ENCODE results near the gene ERCC1. TPM values are rescaled to one million over a fixed set of nuclear protein-coding genes. Genes with fewer than 3 reads are reported as not detected.
A peak's percentile ranks its signal among the peaks of the same experiment; 100 is the strongest.

ERCC1 gene
- total RNA-seq, 1 donor from 2014 or later: 123 TPM

DNA sequence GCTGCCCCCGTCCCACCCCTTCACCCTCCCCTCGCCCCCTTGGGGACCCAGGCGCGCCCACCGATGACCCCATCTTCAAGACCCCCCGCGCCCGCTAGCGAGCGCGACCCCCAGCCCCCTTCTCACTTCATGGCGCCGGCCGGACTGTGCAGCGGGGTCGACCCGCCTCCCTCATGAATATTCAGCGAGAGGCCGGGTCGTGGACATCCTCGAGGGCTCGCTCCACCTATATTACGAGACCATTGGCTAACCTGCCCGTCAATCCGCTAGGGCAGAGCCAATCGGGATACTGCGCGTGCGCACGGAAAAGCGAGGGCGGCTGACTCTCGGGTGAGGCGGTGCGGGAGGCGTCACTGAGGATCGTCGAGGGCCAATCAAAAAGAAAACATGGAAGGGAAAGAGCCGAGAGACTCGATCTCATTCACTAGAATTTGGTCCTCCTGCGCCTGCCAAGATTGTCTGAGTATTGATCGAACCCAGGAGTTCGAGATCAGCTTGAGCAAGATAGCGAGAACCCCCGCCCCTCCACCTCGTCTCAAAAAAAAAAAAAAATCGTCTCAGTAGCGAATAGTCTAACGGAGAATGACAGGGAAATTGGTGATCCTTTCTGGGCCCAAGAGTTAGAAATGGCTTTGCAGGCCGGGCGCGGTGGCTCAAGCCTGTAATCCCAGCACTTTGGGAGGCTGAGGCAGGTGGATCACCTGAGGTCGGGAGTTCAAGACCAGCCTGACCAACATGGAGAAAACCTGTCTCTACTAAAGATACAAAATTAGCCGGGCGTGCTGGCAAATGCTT lies 53.1 kb downstream of the ERCC1 start, which contains the start of gene ERCC2:
Gene ERCC2 (minus strand): TSS at position 164 of the 795 bp plus-strand sequence. CDS start 33 bp downstream, at position 131.
- Histone ChIP-seq H3K4me3 (peak within 1 kb of the TSS; percentile 74 to 91), H3K4me1 (peaks cover 11% of the 10 kb centered on the region), H3K36me3 (no peaks in the 10 kb centered on the region), H3K27ac (peak within 1 kb of the TSS; percentile 64), H3K9me3 (no peaks in the 10 kb centered on the region), H3K27me3 (no peaks in the 10 kb centered on the region)
- DNase-seq (ENCODE audit: extremely low spot score in 2 of 2): peak in 1 of 2 donors; percentile 99
- intact Hi-C loops (cut with DNase I): no loop called here
- TF ChIP-seq, protein P1, sequence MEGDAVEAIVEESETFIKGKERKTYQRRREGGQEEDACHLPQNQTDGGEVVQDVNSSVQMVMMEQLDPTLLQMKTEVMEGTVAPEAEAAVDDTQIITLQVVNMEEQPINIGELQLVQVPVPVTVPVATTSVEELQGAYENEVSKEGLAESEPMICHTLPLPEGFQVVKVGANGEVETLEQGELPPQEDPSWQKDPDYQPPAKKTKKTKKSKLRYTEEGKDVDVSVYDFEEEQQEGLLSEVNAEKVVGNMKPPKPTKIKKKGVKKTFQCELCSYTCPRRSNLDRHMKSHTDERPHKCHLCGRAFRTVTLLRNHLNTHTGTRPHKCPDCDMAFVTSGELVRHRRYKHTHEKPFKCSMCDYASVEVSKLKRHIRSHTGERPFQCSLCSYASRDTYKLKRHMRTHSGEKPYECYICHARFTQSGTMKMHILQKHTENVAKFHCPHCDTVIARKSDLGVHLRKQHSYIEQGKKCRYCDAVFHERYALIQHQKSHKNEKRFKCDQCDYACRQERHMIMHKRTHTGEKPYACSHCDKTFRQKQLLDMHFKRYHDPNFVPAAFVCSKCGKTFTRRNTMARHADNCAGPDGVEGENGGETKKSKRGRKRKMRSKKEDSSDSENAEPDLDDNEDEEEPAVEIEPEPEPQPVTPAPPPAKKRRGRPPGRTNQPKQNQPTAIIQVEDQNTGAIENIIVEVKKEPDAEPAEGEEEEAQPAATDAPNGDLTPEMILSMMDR (IDR thresholded peaks at IDR 0.05): no peak
- peak; percentile 68 to 96 for TF ChIP-seq POLR2AphosphoS5 (IDR thresholded peaks at IDR 0.05; ENCODE audit: insufficient read depth in 1 of 2, low read depth in 1 of 2)

DNA sequence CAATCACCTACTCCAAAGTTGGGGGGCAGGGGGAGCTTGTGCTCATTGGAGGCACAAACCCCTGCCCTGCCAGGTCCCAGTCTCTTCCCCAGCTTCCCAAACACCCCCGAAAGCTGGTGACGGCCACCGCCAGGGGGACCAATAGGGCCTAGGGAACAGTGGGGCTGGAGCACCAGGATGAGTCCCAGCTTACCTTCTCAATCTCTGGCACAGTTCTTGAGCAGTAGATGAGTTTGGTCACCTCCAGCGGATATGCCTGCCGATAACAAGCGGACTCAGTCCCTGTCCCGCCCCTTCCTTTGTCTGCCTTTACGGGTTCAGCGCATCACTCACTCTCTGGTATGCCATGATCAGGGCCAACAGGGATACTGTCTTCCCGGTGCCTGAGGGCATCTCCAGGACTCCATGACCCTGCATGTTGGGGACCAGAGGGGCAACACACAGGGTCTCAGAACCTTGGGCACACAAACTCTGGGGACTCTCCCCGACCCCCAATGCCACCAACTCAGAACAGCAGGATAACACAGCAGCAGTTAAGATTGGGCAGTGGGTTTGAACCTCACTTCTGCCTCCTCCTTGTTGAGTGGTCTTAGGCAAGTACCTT lies 54.9 kb downstream of the ERCC1 start:
- intact Hi-C loops (cut with DNase I): no loop called here
- no peaks in the 10 kb centered on the region for H3K27me3 ChIP-seq
- H3K4me3 ChIP-seq: no peak overlapping the region
- no peak overlapping the region for H3K27ac ChIP-seq
- TF ChIP-seq POLR2AphosphoS5 (IDR thresholded peaks at IDR 0.05; ENCODE audit: insufficient read depth in 1 of 2, low read depth in 1 of 2) (no peak), POLR2A (IDR thresholded peaks at IDR 0.05) (no peak)
- TF ChIP-seq, protein P1 (IDR thresholded peaks at IDR 0.05): no peak
- no peak for DNase-seq (ENCODE audit: extremely low spot score in 2 of 2)
- no peaks in the 10 kb centered on the region for H3K9me3 ChIP-seq
- H3K36me3 ChIP-seq: no peaks in the 10 kb centered on the region
- peaks cover 11% of the 10 kb centered on the region for H3K4me1 ChIP-seq

DNA sequence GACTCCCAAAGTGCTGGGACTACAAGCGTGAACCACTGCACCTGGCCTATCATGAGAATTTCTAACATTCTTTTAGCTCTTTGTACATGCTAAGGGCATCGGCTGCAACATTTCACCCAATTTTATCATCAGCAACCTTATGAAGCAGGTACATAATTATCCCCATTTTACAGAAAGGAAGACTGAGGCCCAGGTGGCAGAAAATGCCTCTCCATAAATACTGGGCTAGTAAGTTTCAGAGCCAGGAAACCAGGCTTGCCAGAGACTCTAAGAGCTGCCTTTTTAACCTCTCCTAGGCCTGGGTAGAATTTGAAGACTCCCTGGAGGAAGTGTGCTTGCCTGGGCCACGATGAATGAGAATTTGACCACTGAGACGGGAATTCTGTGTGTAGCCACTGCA lies 55.6 kb downstream of the ERCC1 start:
- Histone ChIP-seq H3K27me3 (no peaks in the 10 kb centered on the region), H3K4me3 (no peak overlapping the region), H3K36me3 (no peaks in the 10 kb centered on the region), H3K9me3 (no peaks in the 10 kb centered on the region), H3K27ac (no peak overlapping the region), H3K4me1 (peaks cover 11% of the 10 kb centered on the region)
- intact Hi-C loops (cut with DNase I): no loop called here
- no peak for DNase-seq (ENCODE audit: extremely low spot score in 2 of 2)
- no peak for TF ChIP-seq POLR2AphosphoS5 (IDR thresholded peaks at IDR 0.05; ENCODE audit: insufficient read depth in 1 of 2, low read depth in 1 of 2)
- TF ChIP-seq, protein P1 (IDR thresholded peaks at IDR 0.05): no peak
- no peak for TF ChIP-seq POLR2A (IDR thresholded peaks at IDR 0.05)

DNA sequence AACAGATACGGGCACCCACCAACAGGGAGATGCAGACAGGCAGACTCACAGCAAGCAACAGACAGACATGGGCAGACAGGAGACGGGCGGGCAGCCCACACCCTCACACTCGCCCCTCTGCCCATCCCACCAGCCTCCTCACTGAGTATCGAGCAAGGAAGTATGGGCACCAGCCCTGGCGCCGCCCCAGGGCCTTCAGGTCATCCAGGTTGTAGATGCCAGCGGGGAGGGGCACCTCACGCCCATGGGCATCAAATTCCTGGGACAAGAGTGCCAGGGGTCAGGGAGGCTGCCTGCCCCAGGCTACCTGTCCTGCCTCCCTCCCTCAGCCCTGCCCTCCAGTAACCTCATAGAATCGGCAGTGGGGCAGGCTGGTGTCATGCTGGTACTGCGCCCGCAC lies 59.0 kb downstream of the ERCC1 start:
- TF ChIP-seq, protein P1 (IDR thresholded peaks at IDR 0.05): no peak
- TF ChIP-seq POLR2A (IDR thresholded peaks at IDR 0.05) (no peak), POLR2AphosphoS5 (IDR thresholded peaks at IDR 0.05; ENCODE audit: insufficient read depth in 1 of 2, low read depth in 1 of 2) (no peak)
- no peak for DNase-seq (ENCODE audit: extremely low spot score in 2 of 2)
- peaks cover 6% of the 10 kb centered on the region for H3K4me1 ChIP-seq
- no peak overlapping the region for H3K4me3 ChIP-seq
- H3K9me3 ChIP-seq: no peaks in the 10 kb centered on the region
- intact Hi-C loops (cut with DNase I): no loop called here
- H3K27me3 ChIP-seq: no peaks in the 10 kb centered on the region
- peaks cover 0 to 7% of the 10 kb centered on the region in 2 donors for H3K36me3 ChIP-seq
- no peak overlapping the region for H3K27ac ChIP-seq

All from vagina (tissue), 2 donors.